Skeletal muscle cell (primary cell): ENCODE measurements around the gene SLC34A1.

ENCODE experiments used
- DNase-seq: peaks from one replicate; pipeline ENCODE4 v3.0.0-alpha.2; 2010; ENCODE audit warnings: low read depth
- H3K4me3 ChIP-seq: 2 replicates; pipeline ENCODE4 v1.5.1; 2011; ENCODE audit warnings: low read depth, mild to moderate bottlenecking, control low read depth, low read length, moderate library complexity

Gene SLC34A1

DNA sequence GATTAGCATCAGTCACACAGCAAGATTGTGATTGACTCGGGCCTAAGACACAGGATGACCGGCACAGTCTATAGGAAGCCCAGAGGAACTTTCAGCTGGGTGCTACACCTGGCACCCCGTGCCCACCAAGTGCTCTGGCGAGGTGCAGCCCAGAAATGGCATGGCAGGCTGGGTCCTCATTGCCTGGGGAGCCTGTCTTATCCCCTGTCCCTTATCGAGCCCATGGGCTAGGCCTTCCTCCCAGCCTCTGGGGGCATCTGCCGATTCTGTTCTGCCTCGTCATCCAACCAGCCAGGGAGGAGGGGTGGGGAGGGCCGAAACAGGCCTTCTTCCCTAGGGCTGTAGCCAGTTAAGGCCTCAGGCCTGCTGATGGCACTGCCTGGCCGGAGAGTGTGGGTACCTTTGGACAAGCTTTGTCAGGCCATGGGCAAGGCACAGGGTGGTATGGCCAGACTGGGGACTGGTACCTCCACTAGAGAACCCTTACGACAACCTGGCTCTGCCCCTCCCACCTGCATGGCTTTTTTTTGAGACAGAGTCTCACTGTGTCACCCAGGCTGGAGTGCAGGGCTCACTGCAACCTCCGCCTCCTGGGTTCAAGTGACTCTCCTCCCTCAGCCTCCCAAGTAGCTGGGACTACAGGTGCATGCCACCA is 43.8 kb downstream of the SLC34A1 start:
- no peak overlapping the region for H3K4me3 ChIP-seq
- no peak for DNase-seq

DNA sequence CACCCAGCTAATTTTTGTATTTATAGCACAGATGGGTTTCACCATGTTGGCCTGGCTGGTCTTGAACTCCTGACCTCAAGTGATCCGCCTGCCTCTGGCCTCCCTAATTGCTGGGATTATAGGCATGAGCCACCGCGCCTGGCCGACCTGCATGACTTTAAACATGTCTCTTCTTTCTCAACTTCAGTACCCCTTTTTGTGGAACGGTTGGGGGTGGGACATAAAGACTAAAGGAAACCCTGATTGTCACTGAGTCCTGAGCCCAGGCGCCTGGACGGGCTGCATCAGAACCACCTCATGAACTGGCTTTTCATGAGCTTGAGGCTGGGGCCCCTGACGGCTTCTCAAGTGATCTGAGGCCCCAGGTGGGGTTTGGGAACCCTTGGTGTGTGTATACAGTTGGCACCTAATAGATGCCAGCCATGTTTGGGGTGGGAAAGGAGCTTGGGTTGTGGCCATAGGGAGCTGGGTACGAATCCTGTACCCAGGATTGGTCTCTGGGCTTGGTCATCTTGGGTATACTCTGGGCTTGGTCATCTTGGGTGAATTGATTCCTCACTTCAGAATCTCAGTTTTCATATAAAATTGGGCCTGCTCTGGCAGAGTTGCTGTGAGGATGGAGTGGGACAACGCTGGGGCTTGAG is 44.5 kb downstream of the SLC34A1 start:
- DNase-seq = no peak
- no peak overlapping the region for H3K4me3 ChIP-seq

DNA sequence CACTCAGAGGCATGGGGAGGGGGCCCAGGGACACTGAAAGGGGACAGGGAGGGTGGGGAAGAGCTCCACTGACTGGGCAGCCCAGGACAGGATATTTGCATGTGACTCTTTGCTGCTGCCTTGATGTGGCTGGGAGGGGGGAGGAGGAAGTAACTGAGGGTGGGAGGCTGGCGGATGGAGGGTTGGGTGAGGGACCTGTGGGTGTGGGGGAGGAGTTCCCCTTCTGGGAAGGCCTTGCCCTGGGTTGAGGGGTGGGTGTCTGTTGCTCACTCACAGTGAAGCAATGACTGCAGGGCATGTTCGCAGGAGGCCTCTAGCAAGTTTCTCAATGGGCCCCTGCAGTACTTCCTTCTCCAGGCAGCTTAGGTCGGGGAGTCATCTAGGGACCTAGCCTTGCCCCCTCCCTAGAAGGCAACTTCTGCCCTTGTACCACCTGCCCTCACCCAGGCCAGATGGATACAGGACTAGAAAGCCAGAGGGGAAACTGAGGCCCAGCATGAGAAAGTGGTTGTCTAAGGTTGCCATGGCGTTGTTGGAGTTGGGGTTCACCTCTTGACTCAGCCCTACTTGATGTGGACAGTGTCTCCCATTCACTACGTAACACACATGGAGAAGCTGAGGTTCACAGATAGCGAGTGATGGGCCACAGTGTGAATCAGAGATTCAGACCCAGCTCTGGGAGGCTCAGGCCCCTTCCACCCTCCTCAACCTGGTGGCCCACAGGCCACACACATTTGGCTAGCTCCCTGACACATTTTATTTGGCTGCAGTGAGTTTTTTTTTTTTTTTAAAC is 45.2 kb downstream of the SLC34A1 start:
- DNase-seq = no peak
- no peak overlapping the region for H3K4me3 ChIP-seq

DNA sequence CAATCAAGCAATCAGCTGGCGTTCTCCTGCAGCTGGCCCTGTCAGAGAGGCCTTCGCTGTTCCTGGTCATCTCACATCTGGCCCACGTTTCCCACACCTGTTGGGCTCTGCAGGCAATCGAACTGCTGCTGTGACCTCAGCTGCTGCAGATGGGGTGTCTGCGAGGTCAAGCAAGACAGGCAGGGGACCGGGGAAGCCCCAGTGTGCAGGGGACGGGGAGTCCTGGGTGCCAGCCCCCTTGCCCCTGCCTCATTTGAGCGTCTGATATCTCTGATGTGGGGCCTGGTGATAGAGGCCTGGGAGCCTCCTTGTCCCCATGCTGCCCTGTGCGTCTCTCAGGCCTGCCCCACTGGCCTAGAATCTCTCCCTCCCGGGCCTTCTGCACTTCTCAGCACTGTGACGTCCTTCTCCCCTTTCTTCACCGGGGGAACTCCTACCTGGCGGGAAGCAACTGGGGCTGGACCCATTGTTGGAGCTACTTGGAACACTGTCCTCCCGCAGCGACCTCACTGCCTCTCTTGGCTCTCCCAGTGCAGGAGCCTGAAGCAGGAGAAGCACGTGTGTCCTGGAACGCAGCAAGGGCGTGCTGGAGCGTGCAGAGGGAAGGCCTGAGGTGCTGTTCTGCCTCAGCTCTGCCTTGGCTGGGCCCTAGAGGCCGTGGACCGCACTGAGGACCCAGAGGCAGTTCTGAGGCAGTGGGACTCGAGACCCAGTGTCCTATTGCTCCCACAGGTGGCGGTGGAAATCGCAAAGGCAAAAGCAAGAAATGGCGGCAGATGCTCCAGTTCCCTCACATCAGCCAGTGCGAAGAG is 46.1 kb downstream of the SLC34A1 start:
- no peak overlapping the region for H3K4me3 ChIP-seq
- DNase-seq = no peak

DNA sequence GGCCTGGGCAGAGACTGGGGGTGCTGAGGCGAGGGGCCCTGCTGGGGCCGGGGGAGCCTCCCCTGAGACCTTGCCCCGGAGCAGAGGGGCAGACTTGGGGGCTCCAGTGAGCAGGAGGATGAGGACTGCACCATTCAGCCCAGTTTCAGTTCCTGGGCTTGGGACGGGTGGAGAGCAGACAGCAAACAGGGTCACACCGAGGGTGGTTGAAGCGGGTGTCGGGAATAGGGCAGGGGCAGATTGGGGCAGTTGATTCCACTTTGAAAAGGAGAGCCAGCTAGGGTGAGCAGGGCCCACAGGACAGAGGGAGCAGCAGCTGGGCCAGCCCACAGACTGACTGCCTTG is 46.7 kb downstream of the SLC34A1 start:
- H3K4me3 ChIP-seq = no peak overlapping the region
- DNase-seq = no peak

DNA sequence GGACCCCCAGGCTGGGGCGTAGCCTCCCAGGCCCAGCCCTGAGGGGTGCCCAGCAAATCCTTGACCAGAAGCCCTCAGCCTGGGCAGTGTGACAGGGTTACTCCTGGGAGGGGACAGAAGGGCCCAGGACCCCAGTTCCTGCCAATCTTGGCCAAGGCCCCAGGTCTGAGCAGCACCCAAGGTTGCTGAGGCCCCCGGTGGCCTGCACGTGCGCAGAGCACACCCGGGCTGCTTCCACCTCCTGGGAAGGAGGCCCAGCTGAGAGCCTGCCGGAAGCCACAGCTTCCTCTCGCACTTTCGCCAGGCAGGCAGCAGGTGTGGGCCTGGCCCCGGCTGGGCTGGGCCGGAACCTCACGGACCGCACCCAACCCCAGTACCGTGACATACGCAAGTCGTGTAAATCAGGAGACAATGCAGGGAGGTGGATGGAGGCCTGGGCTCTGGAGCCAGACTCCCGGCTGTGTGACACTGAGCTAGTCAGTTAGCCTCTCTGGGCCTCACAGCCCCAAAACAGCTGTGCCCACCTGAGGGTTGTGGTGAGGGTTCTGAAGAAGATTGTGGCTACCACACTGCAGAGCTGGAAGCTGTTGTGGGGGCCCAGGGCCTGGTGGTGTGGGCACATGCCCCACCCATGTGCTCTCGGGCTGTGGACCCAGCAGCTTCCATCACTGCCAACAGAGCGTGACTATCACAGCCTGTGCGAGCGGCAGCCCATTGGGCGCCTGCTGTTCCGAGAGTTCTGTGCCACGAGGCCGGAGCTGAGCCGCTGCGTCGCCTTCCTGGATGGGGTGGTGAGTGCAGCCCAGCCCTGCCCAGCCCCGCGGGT is 47.3 kb downstream of the SLC34A1 start:
- H3K4me3 ChIP-seq = no peak overlapping the region
- no peak for DNase-seq

DNA sequence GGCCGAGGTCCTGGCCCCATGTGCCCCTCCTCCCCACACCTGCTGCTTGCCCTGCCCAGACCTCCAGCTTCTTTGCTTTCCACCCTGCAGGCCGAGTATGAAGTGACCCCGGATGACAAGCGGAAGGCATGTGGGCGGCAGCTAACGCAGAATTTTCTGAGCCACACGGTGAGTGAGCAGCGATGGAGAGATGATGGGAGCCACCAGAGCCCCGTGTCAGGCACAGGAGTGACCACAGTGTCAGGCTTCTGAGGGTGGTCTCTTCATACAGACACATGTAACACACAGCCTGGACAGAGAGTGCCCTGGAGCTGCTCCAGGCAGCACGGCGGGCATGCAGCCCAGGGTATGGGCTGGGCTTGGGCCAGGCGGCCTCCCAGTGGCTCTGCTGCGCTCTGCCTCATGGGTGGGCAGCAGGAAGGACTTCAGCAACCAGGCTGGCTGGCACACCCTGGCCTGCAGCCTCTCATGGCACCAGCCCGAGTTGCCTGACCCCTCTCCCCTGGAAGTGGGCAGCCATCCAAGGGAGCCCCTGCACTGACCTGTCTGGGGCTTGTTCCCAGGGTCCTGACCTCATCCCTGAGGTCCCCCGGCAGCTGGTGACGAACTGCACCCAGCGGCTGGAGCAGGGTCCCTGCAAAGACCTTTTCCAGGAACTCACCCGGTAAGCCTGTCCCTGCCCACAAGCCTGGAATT is 48.1 kb downstream of the SLC34A1 start:
- no peak overlapping the region for H3K4me3 ChIP-seq
- DNase-seq = no peak

DNA sequence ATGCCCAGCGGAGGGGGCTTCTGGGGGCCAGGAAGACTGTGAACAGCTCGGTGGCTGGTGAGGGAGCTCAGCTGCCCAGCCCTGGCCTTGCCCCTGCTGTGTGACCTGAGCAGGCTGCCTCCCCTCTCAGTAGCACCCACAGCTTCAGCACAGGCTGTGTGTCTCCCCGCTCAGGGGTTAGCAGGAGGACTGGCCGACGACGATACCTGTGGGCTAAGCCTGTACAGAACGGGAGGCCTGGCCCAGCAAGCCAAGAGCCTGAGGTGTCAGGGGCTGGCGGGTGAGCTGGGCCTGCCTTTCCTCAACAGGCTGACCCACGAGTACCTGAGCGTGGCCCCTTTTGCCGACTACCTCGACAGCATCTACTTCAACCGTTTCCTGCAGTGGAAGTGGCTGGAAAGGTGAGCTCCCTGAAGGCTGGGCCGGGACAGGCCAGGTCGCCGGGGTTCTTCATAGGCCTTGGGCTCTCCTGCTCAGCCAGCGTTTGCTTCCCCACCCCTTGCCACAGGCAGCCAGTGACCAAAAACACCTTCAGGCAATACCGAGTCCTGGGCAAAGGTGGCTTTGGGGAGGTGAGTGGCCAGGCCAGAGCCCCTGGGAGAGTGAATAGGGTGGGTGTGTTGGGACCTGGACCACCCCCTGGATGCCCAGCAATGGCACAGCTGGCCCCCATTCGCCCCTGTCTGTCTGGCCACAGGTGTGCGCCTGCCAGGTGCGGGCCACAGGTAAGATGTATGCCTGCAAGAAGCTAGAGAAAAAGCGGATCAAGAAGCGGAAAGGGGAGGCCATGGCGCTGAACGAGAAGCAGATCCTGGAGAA is 48.8 kb downstream of the SLC34A1 start:
- no peak for DNase-seq
- H3K4me3 ChIP-seq = no peak overlapping the region

DNA sequence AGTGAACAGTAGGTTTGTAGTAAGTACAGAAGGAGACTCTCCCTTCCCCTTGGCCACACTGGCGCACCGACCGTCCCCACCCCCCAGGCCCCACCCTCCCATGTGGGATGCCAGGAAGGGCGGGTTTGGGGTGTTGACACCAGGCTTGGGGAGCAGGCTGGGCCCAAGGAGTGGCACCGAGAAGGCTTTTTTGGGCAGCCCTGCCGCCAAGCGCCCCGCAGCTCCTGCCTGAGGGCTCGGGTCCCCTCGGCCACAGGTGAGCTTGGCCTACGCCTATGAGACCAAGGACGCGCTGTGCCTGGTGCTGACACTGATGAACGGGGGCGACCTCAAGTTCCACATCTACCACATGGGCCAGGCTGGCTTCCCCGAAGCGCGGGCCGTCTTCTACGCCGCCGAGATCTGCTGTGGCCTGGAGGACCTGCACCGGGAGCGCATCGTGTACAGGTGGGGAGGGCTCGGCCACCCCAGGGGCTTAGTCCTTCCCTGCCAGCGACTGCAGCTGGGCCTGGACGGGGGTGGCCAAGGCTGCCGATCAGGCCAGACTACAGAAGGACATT is 49.5 kb downstream of the SLC34A1 start:
- H3K4me3 ChIP-seq = no peak overlapping the region
- DNase-seq = no peak

DNA sequence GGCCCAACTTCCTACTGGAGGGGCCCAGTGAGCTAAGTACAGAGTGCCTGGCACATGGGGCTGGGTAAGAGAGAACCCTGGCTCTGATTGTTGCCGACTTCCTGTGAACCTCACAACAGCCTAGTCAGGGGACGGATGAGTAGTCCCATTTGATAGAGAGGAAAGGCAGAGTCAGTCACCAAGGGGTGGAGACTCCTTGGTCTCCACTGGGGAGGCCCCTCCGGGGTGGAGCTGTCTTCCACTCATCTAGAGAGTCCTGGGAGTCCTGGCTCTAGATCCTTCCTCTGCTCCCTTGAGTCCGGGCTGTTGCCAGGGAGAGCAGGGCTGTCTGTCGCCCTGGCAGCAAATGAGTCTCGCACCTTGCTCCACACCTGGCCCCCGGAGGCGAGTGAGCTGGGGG is 50.2 kb downstream of the SLC34A1 start:
- no peak for DNase-seq
- no peak overlapping the region for H3K4me3 ChIP-seq

DNA sequence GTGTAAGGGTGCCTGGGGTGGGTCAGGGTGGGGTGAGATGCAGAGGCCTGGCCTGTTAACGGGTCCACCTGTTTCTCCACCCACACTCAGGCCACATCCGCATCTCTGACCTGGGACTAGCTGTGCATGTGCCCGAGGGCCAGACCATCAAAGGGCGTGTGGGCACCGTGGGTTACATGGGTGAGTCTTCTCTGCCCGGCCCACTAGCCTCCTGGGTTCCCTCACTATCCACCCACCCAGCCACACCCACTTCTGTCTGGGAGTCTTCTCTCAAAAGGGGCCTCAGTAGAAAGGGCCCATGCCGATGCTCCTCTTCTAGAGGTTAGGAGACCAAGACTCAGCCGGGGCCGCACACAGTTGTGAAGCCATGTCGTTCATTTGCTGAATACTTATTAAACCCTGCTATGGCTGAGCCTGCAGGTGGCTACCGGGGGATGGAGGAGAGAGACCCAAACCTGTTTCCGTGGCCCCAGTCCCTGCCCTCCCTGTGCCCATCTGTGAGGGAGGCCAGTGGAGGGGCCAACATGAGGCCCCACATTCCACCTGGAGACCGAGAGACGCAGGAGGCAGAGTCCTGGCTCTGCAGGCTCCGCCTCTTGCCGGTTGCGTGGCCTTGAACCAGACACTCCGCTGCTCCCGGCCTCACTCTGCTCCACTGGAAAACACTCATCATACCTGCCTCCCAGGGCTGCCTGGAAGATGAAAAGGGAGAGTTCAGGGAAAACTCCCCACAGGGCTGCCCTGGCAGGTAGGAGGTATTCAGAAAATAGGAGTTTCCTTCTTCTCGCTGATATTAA is 50.9 kb downstream of the SLC34A1 start:
- DNase-seq = no peak
- H3K4me3 ChIP-seq = no peak overlapping the region

DNA sequence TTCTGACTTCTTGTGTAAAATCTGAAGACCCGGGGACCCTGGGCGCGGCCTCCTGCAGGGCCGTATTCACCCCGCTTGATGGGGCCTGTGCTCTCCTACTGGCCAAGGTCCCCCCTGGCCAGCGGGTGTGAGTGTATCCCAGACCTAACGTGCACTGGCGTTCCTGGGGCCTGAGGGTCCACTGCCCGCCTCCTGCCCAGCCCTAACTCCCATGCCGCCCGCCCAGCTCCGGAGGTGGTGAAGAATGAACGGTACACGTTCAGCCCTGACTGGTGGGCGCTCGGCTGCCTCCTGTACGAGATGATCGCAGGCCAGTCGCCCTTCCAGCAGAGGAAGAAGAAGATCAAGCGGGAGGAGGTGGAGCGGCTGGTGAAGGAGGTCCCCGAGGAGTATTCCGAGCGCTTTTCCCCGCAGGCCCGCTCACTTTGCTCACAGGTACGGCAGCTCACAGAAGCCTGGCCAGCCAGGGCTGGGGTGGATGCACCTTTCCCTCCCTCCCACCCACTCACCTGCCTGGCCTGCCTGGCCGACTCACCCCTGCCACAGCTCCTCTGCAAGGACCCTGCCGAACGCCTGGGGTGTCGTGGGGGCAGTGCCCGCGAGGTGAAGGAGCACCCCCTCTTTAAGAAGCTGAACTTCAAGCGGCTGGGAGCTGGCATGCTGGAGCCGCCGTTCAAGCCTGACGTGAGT is 51.8 kb downstream of the SLC34A1 start:
- no peak overlapping the region for H3K4me3 ChIP-seq
- no peak for DNase-seq

DNA sequence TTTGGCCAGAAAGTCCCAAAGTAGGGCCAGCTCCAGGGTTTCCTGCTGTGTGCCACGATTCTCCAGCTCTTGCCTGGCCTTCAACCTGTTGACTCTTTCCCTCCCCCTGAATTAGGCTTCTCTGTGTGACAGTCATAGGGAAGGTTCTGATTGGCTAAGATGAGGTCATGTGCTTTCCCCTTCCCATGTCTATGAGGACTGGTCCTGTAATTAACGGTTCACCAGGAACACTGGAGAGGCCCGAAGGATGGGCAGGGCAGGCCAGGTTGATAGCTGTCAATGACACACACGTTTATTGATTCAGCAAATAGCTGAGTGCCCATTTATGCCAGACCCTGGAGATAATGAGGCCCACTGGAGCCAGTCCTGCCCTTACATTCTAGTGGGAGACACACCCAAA is 53.4 kb downstream of the SLC34A1 start:
- H3K4me3 ChIP-seq = no peak overlapping the region
- no peak for DNase-seq

DNA sequence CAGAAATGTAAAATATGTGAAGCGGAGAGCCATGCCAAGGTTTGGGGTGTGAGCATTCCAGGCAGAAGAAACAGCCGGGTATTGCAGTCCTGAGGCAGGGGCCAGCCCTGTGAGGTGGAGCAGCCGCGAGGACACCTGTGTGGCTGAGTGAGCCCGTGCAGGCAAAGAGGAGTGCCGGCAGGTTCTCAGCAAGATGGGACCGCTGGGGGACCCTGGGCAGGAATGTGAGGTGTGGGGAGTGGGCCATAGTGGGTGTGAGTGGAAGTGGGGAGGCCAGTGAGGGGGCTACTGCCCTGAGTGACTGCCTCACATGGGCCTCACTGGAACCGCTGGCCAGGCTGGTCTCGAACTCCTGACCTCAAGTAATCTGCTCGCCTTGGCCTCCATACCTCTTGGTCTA is 54.2 kb downstream of the SLC34A1 start:
- no peak for DNase-seq
- H3K4me3 ChIP-seq = no peak overlapping the region

DNA sequence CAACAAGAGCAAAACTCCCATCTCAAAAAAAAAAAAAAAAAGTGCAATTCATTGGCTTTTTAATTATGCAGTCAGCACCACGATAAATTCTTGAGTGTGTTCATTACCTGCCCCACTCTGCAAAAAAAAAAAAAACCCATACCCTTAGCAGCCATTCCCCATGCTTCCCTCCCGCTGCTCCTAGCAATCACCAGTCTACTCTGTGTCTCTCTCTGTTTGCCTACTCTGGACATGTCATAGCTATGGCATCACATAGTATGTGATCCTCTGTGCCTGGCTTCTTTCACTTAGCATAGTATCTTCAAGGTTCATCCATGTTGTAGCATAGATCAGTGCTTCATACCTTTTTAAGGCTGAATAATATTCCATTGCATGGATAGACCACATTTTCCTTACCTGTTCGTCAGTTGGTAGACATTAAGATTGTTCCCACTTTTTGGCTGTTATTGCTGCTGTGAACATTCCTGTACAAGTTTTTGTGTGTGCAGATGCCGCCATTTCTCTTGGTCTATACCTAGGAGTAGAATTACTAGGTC is 55.4 kb downstream of the SLC34A1 start:
- H3K4me3 ChIP-seq = no peak overlapping the region
- no peak for DNase-seq
